Fibroblast of villous mesenchyme (primary cell): ENCODE data around the gene CBX8. TPM values are rescaled to one million over a fixed set of nuclear protein-coding genes. Genes with fewer than 3 reads are reported as not detected.

Experiments used
- DNase-seq: peaks from one replicate; pipeline ENCODE4 v3.0.0-alpha.2; 2010; ENCODE audit warnings: low read depth
- H3K4me3 ChIP-seq: 2 replicates; pipeline ENCODE4 v1.5.1; 2011; ENCODE audit warnings: low read depth, mild to moderate bottlenecking, low read length
- total RNA-seq: library from RNA; depleted of rRNA; stranded (reverse); fragments of >200 nt; gene quantifications from 2 replicates; pipeline ENCODE4 v1.2.3, GENCODE V29; 2012
- TF ChIP-seq, protein P1 (sequence below): IDR thresholded peaks from 2 replicates; pipeline ENCODE4 v1.5.1; 2012; ENCODE audit warnings: low read depth, mild to moderate bottlenecking, low read length; ENCODE audit not compliant: insufficient read depth

Gene CBX8
- total RNA-seq, 1 donor: 4.7 TPM

DNA sequence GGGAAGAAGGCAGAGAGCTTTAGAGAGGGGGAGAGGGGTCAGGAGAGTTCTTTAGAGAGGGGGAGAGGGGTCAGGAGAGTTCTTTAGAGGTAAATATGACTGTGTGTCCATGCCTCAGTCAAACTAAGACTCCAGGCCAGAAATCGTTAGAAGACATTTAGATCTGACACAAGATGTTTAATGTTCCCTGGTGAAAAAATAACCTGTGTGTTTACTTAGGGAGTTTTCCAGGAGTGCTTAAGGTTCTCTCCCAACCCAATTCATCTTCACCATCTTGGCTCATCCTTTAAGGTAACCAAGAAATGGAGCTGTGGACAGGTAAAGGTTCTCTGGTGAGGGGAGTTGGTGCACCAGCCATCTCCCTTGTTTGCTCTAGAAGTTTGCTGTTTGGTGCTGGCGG, 32.6 kb upstream of the CBX8 start:
- TF ChIP-seq, protein P1, sequence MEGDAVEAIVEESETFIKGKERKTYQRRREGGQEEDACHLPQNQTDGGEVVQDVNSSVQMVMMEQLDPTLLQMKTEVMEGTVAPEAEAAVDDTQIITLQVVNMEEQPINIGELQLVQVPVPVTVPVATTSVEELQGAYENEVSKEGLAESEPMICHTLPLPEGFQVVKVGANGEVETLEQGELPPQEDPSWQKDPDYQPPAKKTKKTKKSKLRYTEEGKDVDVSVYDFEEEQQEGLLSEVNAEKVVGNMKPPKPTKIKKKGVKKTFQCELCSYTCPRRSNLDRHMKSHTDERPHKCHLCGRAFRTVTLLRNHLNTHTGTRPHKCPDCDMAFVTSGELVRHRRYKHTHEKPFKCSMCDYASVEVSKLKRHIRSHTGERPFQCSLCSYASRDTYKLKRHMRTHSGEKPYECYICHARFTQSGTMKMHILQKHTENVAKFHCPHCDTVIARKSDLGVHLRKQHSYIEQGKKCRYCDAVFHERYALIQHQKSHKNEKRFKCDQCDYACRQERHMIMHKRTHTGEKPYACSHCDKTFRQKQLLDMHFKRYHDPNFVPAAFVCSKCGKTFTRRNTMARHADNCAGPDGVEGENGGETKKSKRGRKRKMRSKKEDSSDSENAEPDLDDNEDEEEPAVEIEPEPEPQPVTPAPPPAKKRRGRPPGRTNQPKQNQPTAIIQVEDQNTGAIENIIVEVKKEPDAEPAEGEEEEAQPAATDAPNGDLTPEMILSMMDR: no peak
- DNase-seq: no peak
- no peak overlapping the region for H3K4me3 ChIP-seq

- no peak for DNase-seq
- no peak overlapping the region for H3K4me3 ChIP-seq
- TF ChIP-seq, protein P1: no peak
Observed at GRCh38 chr17:79829004-79829403, 32.1 kb upstream of the CBX8 start.

GRCh38 chr17:79826841-79827578, 30.1 kb upstream of the CBX8 start:
- H3K4me3 ChIP-seq: no peak overlapping the region
- no peak for DNase-seq
- TF ChIP-seq, protein P1: no peak

DNA sequence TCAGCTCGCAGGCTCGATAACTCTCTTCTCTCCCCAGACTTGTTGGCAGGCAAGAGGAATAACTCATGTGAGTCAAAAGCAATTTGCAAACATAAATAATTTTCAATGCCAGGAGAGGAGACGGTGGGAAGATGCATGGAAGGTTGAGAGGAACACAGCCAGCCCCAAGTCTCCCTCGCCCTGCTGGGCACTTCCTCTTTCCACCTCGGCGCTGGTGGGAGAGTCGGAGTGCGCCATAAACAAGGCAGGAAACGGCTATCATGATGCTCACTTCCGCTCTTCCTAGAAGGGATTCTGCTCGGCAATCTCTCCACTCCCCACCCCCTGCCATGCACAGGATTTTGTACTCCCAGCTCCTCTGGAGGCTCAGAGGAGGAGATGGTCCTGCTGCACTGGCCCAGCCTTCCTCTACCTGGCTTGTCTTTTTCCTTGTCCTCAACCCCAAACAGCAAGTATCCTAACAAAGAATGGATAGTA, 29.4 kb upstream of the CBX8 start:
- DNase-seq: peak; percentile 41
- H3K4me3 ChIP-seq: no peak overlapping the region
- TF ChIP-seq, protein P1: no peak

- TF ChIP-seq, protein P1: no peak
- no peak overlapping the region for H3K4me3 ChIP-seq
- no peak for DNase-seq
Observed at GRCh38 chr17:79825580-79825921, 28.7 kb upstream of the CBX8 start.

DNA sequence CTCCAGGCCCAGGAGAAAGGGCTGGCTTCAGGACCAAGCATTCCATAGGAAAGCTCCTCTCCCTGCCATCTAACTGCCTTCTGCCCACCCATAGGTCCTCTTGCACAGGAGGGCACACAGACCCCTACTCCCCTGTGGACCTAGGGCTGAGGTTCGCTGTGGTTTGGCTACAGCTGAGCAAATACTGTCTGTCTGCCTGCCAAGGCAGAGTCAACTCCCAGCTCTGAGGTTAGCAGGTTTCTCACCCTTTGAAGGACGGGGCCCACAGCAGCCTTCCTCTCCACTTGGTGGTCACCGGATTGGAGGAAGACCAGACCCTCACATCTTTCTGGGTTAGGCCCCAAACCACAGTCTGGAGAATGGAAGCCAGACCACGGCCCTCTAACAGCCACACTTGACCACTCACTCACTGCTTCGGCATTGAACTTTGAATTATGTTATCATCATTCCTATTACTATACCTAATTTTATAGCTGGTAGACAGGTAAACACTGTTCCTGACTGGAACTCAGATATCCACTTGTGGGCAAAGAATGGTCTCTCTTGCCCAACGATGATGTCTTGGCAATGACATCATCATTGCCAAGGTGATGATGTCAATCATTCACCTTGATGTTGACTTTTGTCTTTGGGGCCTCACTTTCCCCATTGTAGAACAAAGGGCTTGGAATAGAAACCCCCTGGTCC, 28.2 kb upstream of the CBX8 start:
- TF ChIP-seq, protein P1: no peak
- H3K4me3 ChIP-seq: no peak overlapping the region
- no peak for DNase-seq
